ENCODE data around the gene PSMB7.

PSMB7 gene

DNA sequence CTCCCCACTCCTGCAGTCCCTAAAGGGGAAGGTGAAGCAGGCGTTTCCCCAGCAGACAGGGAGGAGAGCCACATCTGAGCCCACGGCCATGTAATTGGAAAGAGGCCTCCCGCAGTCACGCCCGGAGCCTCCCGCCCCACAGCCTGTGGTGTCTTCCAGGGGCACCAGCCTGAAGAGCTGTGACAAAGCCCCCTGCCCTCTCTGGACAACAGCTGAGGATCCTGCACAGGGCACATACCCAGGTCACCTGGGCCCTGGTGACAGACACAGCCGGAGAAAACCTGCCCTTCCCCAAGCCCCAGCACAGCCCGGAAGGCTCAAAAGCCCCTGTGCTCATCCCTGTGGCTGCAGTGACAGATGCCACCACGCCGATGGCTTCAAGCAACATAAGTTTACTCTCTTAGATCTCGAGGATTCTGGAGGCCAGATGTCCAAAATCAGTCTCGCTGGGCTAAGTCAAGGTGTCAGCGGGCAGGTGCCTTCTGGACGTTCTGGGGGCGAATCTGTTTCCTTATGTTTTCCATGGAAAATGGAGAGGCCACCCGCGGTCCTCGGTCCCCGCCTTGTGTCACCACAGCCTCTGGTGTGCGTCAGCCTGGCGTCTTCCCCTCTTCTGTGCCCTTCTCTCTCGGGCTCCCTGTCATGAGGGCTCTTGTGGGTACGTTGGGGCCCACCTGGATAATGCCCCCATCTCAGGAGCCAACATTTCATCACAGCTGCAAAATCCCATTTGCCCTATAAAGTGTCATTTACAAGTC is 71.5 kb downstream of the PSMB7 start:
- Histone ChIP-seq H4K20me1 (ENCODE audit: insufficient read depth, low read length) (no peaks in the 10 kb centered on the region), H3K36me3 (ENCODE audit: insufficient read depth, low read length) (no peaks in the 10 kb centered on the region), H3K9me3 (ENCODE audit: low read length) (no peaks in the 10 kb centered on the region), H3K9me2 (ENCODE audit: low read depth, low read length) (no peaks in the 10 kb centered on the region), H3F3A (ENCODE audit: insufficient read depth, low read length) (no peaks in the 10 kb centered on the region), H2AFZ (ENCODE audit: low read length) (no peak overlapping the region), H3K4me2 (ENCODE audit: low read length) (no peak overlapping the region), H3K4me3 (ENCODE audit: low read depth, low read length, poor library complexity, severe bottlenecking) (no peak overlapping the region), H3K4me1 (ENCODE audit: insufficient read depth, low read length, severe bottlenecking) (no peaks in the 10 kb centered on the region), H3K27ac (ENCODE audit: low read depth, low read length, poor library complexity, severe bottlenecking) (no peak overlapping the region), H3K9ac (ENCODE audit: low read length) (no peak overlapping the region), H3K27me3 (ENCODE audit: insufficient read depth, low read length) (no peaks in the 10 kb centered on the region), H3K79me2 (ENCODE audit: insufficient read depth, low read length) (no peaks in the 10 kb centered on the region)
- TF ChIP-seq CTCF (IDR thresholded peaks at IDR 0.05; ENCODE audit: low read length) (no peak), EZH2 (IDR thresholded peaks at IDR 0.05; ENCODE audit: borderline replicate concordance, low read length) (no peak)

GRCh38 chr9:124342776-124343485 is 72.3 kb downstream of the PSMB7 start:
- H3K4me3 ChIP-seq (ENCODE audit: low read depth, low read length, poor library complexity, severe bottlenecking), result no peak overlapping the region
- no peaks in the 10 kb centered on the region for H3K9me2 ChIP-seq (ENCODE audit: low read depth, low read length)
- no peaks in the 10 kb centered on the region for H3K4me1 ChIP-seq (ENCODE audit: insufficient read depth, low read length, severe bottlenecking)
- no peaks in the 10 kb centered on the region for H3K9me3 ChIP-seq (ENCODE audit: low read length)
- H3K9ac ChIP-seq (ENCODE audit: low read length), result no peak overlapping the region
- H3K79me2 ChIP-seq (ENCODE audit: insufficient read depth, low read length), result no peaks in the 10 kb centered on the region
- H3K27me3 ChIP-seq (ENCODE audit: insufficient read depth, low read length), result no peaks in the 10 kb centered on the region
- H3K4me2 ChIP-seq (ENCODE audit: low read length), result no peak overlapping the region
- no peaks in the 10 kb centered on the region for H3F3A ChIP-seq (ENCODE audit: insufficient read depth, low read length)
- no peaks in the 10 kb centered on the region for H3K36me3 ChIP-seq (ENCODE audit: insufficient read depth, low read length)
- no peaks in the 10 kb centered on the region for H4K20me1 ChIP-seq (ENCODE audit: insufficient read depth, low read length)
- no peak overlapping the region for H2AFZ ChIP-seq (ENCODE audit: low read length)
- no peak for TF ChIP-seq EZH2 (IDR thresholded peaks at IDR 0.05; ENCODE audit: borderline replicate concordance, low read length)
- no peak for TF ChIP-seq CTCF (IDR thresholded peaks at IDR 0.05; ENCODE audit: low read length)
- no peak overlapping the region for H3K27ac ChIP-seq (ENCODE audit: low read depth, low read length, poor library complexity, severe bottlenecking)

GRCh38 chr9:124342402-124342775 is 72.9 kb downstream of the PSMB7 start:
- no peaks in the 10 kb centered on the region for H3K79me2 ChIP-seq (ENCODE audit: insufficient read depth, low read length)
- TF ChIP-seq EZH2 (IDR thresholded peaks at IDR 0.05; ENCODE audit: borderline replicate concordance, low read length) (no peak), CTCF (IDR thresholded peaks at IDR 0.05; ENCODE audit: low read length) (no peak)
- no peak overlapping the region for H2AFZ ChIP-seq (ENCODE audit: low read length)
- no peak overlapping the region for H3K4me3 ChIP-seq (ENCODE audit: low read depth, low read length, poor library complexity, severe bottlenecking)
- H3K9me3 ChIP-seq (ENCODE audit: low read length), result no peaks in the 10 kb centered on the region
- H3K36me3 ChIP-seq (ENCODE audit: insufficient read depth, low read length), result no peaks in the 10 kb centered on the region
- H3K9ac ChIP-seq (ENCODE audit: low read length), result no peak overlapping the region
- no peaks in the 10 kb centered on the region for H3K27me3 ChIP-seq (ENCODE audit: insufficient read depth, low read length)
- H3K4me2 ChIP-seq (ENCODE audit: low read length), result no peak overlapping the region
- no peaks in the 10 kb centered on the region for H4K20me1 ChIP-seq (ENCODE audit: insufficient read depth, low read length)
- no peaks in the 10 kb centered on the region for H3K4me1 ChIP-seq (ENCODE audit: insufficient read depth, low read length, severe bottlenecking)
- H3F3A ChIP-seq (ENCODE audit: insufficient read depth, low read length), result no peaks in the 10 kb centered on the region
- no peak overlapping the region for H3K27ac ChIP-seq (ENCODE audit: low read depth, low read length, poor library complexity, severe bottlenecking)
- H3K9me2 ChIP-seq (ENCODE audit: low read depth, low read length), result no peaks in the 10 kb centered on the region

Data from OCI-LY1 (cell line).